Activated T-helper 2 cell treated with anti-CD3 and anti-CD28 coated beads, Interferon-gamma antibody, Interleukin-2, Interleukin-4, amounts not matched to agents 10 μg/mL and 5 μg/mL and 100 μg/mL, durations not matched to agents 14 hours and 24 hours and 36 hours (primary cell): ENCODE measurements around the gene EPB41L4A. TPM values are rescaled to one million over a fixed set of nuclear protein-coding genes. Genes with fewer than 3 reads are reported as not detected.

Source experiments
- DNase-seq: peaks from one replicate; pipeline ENCODE4 v3.0.0; 2021; ENCODE audit warnings: low spot score
- H3K27ac Mint-ChIP-seq: one replicate; pipeline ENCODE4 v1.8.0; 2021; ENCODE audit warnings: mixed read lengths
- H3K27me3 Mint-ChIP-seq: one replicate; pipeline ENCODE4 v1.8.0; 2021; ENCODE audit warnings: low read depth, mixed read lengths
- H3K36me3 Mint-ChIP-seq: one replicate; pipeline ENCODE4 v1.8.0; 2021; ENCODE audit warnings: low read depth, mixed read lengths
- H3K4me1 Mint-ChIP-seq: one replicate; pipeline ENCODE4 v1.8.0; 2021; ENCODE audit warnings: low read depth, mixed read lengths
- H3K4me3 Mint-ChIP-seq: one replicate; pipeline ENCODE4 v1.8.0; 2021; ENCODE audit warnings: low read depth, mild to moderate bottlenecking, moderate library complexity, mixed read lengths
- H3K9me3 Mint-ChIP-seq: one replicate; pipeline ENCODE4 v1.8.0; 2021; ENCODE audit warnings: mixed read lengths
- intact Hi-C: fragments of 100-400 bp; cut with micrococcal nuclease; formaldehyde crosslinking; loops from one replicate; pipeline ENCODE4 v1.15.1; 2023
- total RNA-seq: library from RNA; stranded (reverse); gene quantifications from 2 replicates; pipeline ENCODE4 v1.2.3, GENCODE V29; 2022

The EPB41L4A gene
- total RNA-seq, 1 donor from 2014 or later: 0.68 TPM

GRCh38 chr5:112388739-112389138 lies 30.3 kb downstream of the EPB41L4A start:
- no peak for DNase-seq
- H3K27me3 Mint-ChIP-seq: peaks cover 6% of the 10 kb centered on the region
- H3K36me3 Mint-ChIP-seq: no peaks in the 10 kb centered on the region
- no peak overlapping the region for H3K4me3 Mint-ChIP-seq
- no peaks in the 10 kb centered on the region for H3K4me1 Mint-ChIP-seq
- no peak overlapping the region for H3K27ac Mint-ChIP-seq
- no peaks in the 10 kb centered on the region for H3K9me3 Mint-ChIP-seq
- intact Hi-C loops: no loop called here

DNA sequence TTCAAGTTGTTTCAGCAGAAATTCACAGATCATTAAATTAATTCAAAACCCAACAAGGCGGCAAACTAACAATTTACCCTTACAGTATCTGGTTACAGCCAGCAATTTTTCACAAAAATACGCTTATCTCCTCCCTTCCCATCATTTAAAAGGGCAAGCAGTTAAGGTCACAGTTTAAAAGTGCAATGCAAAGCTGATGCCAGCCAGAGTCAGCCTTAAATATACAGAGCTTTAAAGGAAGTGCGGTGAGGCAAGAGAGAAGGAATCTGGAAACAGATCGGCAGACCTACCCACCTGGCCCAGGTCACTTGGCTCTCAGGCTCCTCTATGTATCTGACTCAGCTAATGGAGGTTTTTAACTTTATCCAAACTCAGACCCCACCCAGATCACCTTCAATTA lies 31.0 kb downstream of the EPB41L4A start:
- Mint-ChIP-seq H3K27ac (no peak overlapping the region), H3K27me3 (peaks cover 6% of the 10 kb centered on the region), H3K36me3 (no peaks in the 10 kb centered on the region), H3K9me3 (no peaks in the 10 kb centered on the region), H3K4me3 (no peak overlapping the region), H3K4me1 (no peaks in the 10 kb centered on the region)
- DNase-seq: no peak
- intact Hi-C loops: no loop called here

GRCh38 chr5:112386766-112387165 lies 32.3 kb downstream of the EPB41L4A start:
- Mint-ChIP-seq H3K27ac (no peak overlapping the region), H3K27me3 (peaks cover 2% of the 10 kb centered on the region), H3K36me3 (no peaks in the 10 kb centered on the region), H3K9me3 (no peaks in the 10 kb centered on the region), H3K4me3 (no peak overlapping the region), H3K4me1 (no peaks in the 10 kb centered on the region)
- no peak for DNase-seq
- intact Hi-C loops: no loop called here

GRCh38 chr5:112385969-112386368 lies 33.1 kb downstream of the EPB41L4A start:
- intact Hi-C loops: no loop called here
- H3K4me1 Mint-ChIP-seq: no peaks in the 10 kb centered on the region
- peaks cover 2% of the 10 kb centered on the region for H3K27me3 Mint-ChIP-seq
- no peak for DNase-seq
- H3K4me3 Mint-ChIP-seq: no peak overlapping the region
- no peaks in the 10 kb centered on the region for H3K9me3 Mint-ChIP-seq
- no peak overlapping the region for H3K27ac Mint-ChIP-seq
- H3K36me3 Mint-ChIP-seq: no peaks in the 10 kb centered on the region

GRCh38 chr5:112385566-112385965 lies 33.5 kb downstream of the EPB41L4A start:
- peaks cover 2% of the 10 kb centered on the region for H3K27me3 Mint-ChIP-seq
- H3K36me3 Mint-ChIP-seq: no peaks in the 10 kb centered on the region
- no peak overlapping the region for H3K4me3 Mint-ChIP-seq
- H3K4me1 Mint-ChIP-seq: no peaks in the 10 kb centered on the region
- no peak for DNase-seq
- H3K9me3 Mint-ChIP-seq: no peaks in the 10 kb centered on the region
- no peak overlapping the region for H3K27ac Mint-ChIP-seq
- intact Hi-C loops: no loop called here

GRCh38 chr5:112384523-112384922 lies 34.6 kb downstream of the EPB41L4A start:
- no peak overlapping the region for H3K4me3 Mint-ChIP-seq
- H3K9me3 Mint-ChIP-seq: no peaks in the 10 kb centered on the region
- no peaks in the 10 kb centered on the region for H3K36me3 Mint-ChIP-seq
- peaks cover 2% of the 10 kb centered on the region for H3K27me3 Mint-ChIP-seq
- intact Hi-C loops: no loop called here
- no peaks in the 10 kb centered on the region for H3K4me1 Mint-ChIP-seq
- no peak for DNase-seq
- no peak overlapping the region for H3K27ac Mint-ChIP-seq

DNA sequence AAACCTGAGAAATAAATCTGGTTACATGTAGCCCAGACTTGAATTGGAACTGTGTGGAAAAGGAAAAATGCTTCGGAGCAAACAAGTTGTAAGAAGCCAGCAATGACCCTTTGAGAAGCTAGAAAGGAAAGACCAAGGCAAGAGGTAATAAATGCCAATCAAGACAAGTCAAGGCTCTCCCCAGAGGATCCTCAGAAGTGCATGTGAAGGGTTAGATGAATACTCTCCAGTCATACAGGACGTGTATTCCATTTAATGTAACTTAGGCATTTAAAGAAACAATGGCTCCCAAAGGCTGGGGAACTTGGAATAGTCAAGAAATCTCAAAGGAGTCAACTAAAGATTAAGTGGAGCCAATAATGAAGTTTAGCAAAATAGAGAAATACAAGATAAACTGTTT lies 36.2 kb downstream of the EPB41L4A start:
- Mint-ChIP-seq H3K4me3 (no peak overlapping the region), H3K27me3 (peaks cover 6% of the 10 kb centered on the region), H3K36me3 (no peaks in the 10 kb centered on the region), H3K4me1 (no peaks in the 10 kb centered on the region), H3K9me3 (no peaks in the 10 kb centered on the region), H3K27ac (no peak overlapping the region)
- intact Hi-C loops: no loop called here
- DNase-seq: no peak

GRCh38 chr5:112381521-112381920 lies 37.6 kb downstream of the EPB41L4A start:
- intact Hi-C loops: no loop called here

GRCh38 chr5:112379542-112380325 lies 39.3 kb downstream of the EPB41L4A start:
- intact Hi-C loops: no loop called here
- H3K27me3 Mint-ChIP-seq: peaks cover 9% of the 10 kb centered on the region
- H3K4me1 Mint-ChIP-seq: no peaks in the 10 kb centered on the region
- no peak overlapping the region for H3K4me3 Mint-ChIP-seq
- H3K36me3 Mint-ChIP-seq: no peaks in the 10 kb centered on the region
- no peak overlapping the region for H3K27ac Mint-ChIP-seq
- no peak for DNase-seq
- H3K9me3 Mint-ChIP-seq: no peaks in the 10 kb centered on the region

More at GRCh38 chr5:112381521-112381920, 37.6 kb downstream of the EPB41L4A start:
- no peaks in the 10 kb centered on the region for H3K4me1 Mint-ChIP-seq
- no peak overlapping the region for H3K4me3 Mint-ChIP-seq
- no peak overlapping the region for H3K27ac Mint-ChIP-seq
- peaks cover 6% of the 10 kb centered on the region for H3K27me3 Mint-ChIP-seq
- no peaks in the 10 kb centered on the region for H3K9me3 Mint-ChIP-seq
- H3K36me3 Mint-ChIP-seq: no peaks in the 10 kb centered on the region
- DNase-seq: no peak

DNA sequence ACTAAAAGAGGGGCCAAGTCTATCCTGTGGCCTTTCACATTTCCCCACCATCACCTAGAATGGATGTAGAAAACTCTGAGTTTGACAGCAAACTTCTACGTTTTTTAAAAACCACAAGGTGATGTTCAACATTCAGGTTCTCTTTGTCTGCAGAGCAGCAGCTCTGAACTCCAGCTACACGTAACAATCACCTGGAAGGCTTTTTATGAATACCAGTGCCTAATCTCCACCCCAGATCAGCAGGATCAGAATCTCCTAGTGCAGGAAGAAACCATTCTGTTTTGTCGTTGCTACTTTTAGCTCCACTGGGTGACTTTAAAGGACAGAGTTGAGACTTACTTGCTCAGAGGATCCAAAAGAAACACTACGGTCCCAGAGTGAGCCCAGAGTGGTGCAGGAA lies 44.3 kb downstream of the EPB41L4A start:
- intact Hi-C loops: no loop called here
- Mint-ChIP-seq H3K36me3 (no peaks in the 10 kb centered on the region), H3K9me3 (no peaks in the 10 kb centered on the region), H3K27ac (no peak overlapping the region), H3K4me1 (no peaks in the 10 kb centered on the region), H3K27me3 (peaks cover 7% of the 10 kb centered on the region), H3K4me3 (no peak overlapping the region)
- DNase-seq: no peak

- intact Hi-C loops: no loop called here
- peaks cover 5% of the 10 kb centered on the region for H3K27me3 Mint-ChIP-seq
- no peaks in the 10 kb centered on the region for H3K9me3 Mint-ChIP-seq
- H3K4me3 Mint-ChIP-seq: no peak overlapping the region
- no peak overlapping the region for H3K27ac Mint-ChIP-seq
- no peak for DNase-seq
- no peaks in the 10 kb centered on the region for H3K4me1 Mint-ChIP-seq
- H3K36me3 Mint-ChIP-seq: no peaks in the 10 kb centered on the region
Observed at GRCh38 chr5:112374356-112374755, 44.7 kb downstream of the EPB41L4A start.

DNA sequence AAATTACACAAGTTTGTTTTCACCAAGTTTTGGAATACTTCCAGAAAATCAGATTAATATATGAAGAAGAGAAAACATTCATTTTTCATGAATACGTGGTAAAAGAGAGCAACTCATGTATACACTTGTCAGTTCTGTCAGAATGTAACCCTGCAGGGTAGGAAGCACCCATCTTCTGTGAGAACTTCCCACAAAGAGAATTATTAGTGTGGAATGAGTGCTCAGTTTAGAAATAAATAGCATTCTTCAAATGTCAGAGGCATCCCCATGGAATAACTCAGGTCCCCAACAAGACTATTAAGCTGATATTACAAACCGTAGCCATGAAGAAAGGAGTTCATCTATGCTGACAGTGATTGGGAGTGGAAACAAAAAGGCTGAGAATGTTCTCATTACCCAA lies 45.2 kb downstream of the EPB41L4A start:
- Mint-ChIP-seq H3K27ac (no peak overlapping the region), H3K9me3 (no peaks in the 10 kb centered on the region), H3K36me3 (no peaks in the 10 kb centered on the region), H3K4me3 (no peak overlapping the region), H3K4me1 (no peaks in the 10 kb centered on the region), H3K27me3 (peaks cover 2% of the 10 kb centered on the region)
- intact Hi-C loops: no loop called here
- no peak for DNase-seq

GRCh38 chr5:112372543-112372942 lies 46.5 kb downstream of the EPB41L4A start:
- Mint-ChIP-seq H3K9me3 (no peaks in the 10 kb centered on the region), H3K27ac (no peak overlapping the region), H3K36me3 (no peaks in the 10 kb centered on the region), H3K4me3 (no peak overlapping the region), H3K27me3 (peaks cover 2% of the 10 kb centered on the region), H3K4me1 (no peaks in the 10 kb centered on the region)
- intact Hi-C loops: no loop called here
- DNase-seq: no peak

DNA sequence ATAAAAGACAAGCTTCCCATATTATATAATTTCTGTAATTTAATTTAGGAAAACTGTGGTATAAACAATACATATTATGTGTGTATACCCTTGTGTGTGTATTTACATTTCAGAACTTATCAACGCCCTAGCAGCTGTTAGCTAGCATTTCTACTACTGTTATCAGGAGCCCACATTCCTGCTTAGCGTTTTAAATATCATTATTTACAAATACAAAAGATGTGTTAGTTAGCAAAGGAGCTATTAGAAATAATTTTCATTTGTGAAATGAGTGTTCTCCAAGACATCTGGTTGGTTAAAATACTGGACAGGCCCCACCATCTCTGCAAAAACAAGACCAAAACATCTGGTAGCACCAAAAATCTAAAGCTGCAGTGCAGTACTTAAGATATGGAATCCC lies 48.0 kb downstream of the EPB41L4A start:
- Mint-ChIP-seq H3K4me3 (no peak overlapping the region), H3K4me1 (no peaks in the 10 kb centered on the region), H3K27me3 (peaks cover 2% of the 10 kb centered on the region), H3K27ac (no peak overlapping the region), H3K9me3 (no peaks in the 10 kb centered on the region), H3K36me3 (no peaks in the 10 kb centered on the region)
- intact Hi-C loops: no loop called here
- no peak for DNase-seq
